NCI-H69 (cell line): ENCODE results near the gene CLEC16A.
A peak's percentile ranks its signal among the peaks of the same experiment; 100 is the strongest.

Experiments
- DNase-seq: peaks from one replicate; lab custom pipeline; 2025; lab: John Stamatoyannopoulos, UW

CLEC16A gene

DNA sequence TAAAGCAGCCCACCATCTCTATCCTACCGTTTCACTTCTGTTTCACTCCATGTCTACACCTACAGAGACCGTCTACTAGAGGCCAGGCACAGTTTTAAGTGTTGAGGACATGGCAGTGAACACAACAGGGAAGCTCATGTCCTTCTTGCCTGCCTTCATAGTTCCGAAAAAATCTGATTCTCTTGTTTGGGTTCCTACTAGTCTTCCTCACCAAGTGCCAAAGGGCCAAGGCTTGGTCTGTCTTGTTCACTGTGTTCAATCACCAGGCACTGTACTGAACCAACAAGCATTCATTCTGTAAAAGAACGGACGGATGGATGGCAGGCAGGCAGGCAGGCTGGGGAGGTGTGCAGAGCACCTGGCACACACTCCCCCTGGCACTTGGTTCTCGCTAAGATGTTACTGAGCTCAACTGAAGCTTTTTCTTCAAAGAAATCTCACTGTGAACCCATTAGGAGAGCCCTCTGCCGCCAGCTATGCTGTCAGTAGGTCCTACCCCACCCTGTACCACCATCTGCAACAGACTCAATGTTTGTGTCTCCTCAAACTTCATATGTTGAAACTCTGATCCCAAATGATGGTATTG lies 4.6 kb upstream of the CLEC16A start:
- no peak for DNase-seq

GRCh38 chr16:10940501-10941079 lies 3.8 kb upstream of the CLEC16A start:
- DNase-seq = no peak

- peak; percentile 55 for DNase-seq
These were observed 3.0 kb upstream of the CLEC16A start for GRCh38 chr16:10941127-10941933.

DNA sequence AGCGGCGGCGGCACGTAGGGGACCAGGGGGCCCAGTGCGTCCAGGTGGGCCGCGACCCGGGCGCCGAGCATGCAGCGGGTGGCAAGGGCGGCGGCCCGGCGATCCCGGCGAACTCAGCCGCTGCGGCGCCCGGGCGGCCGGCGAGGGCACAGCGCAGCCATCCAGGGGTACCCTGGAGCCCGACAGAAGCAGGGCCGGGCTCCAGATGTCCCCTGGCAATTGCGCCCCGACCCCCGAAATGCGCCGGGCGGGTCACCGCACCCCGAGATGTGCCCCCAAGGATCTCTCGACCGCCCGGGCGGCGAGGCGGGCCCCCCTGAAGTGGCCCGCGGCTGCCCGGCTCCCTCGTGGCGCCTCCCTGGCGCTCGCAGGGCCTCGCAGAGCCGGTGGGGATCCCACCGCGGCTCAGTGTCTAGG lies 2.4 kb upstream of the CLEC16A start:
- DNase-seq = peak; percentile 45

GRCh38 chr16:10942352-10943063 lies 1.9 kb upstream of the CLEC16A start, which contains the start of gene DEXI:
DEXI (minus strand) TSS chr16:10942468; CDS start chr16:10942005, 463 bp downstream.
- peak; percentile 97 for DNase-seq

GRCh38 chr16:10943064-10943353 lies 1.4 kb upstream of the CLEC16A start:
- no peak for DNase-seq

- no peak for DNase-seq
These were observed 862 bp downstream of the CLEC16A start for GRCh38 chr16:10945065-10945787.

GRCh38 chr16:10946308-10946707 lies 1.9 kb downstream of the CLEC16A start:
- no peak for DNase-seq

DNA sequence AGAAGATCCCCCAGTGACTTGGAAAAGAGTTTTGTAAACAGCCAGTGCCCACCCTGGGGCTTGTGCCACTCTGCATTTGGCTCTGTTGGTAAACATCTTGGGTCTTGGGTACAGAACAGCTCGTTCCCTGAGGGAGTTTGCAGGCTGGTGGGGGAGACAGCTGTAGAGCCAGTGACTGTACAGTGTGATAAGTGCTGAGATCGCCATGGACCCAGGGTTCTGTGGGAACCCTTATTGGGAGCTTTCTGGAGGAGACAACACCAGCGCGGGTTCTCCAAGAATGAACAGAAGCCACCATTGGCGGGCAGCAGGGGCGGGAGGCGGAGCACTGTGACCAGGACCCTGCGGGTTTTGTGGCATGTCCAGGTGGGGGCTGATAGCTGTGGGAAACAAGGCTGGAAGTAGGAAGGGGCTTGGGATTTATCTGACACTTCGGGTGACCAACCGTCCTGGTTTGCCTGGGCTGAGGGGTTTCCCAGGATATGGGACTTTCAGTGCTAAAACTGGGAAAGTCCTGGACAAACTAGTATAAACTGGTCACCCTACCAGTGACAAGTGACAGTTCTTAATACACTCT lies 2.9 kb downstream of the CLEC16A start:
- no peak for DNase-seq

GRCh38 chr16:10949424-10949970 lies 5.1 kb downstream of the CLEC16A start:
- peak; percentile 64 for DNase-seq

GRCh38 chr16:10950393-10950792 lies 6.0 kb downstream of the CLEC16A start:
- no peak for DNase-seq

GRCh38 chr16:10951026-10951425 lies 6.7 kb downstream of the CLEC16A start:
- DNase-seq = peak; percentile 43

- DNase-seq = no peak
These were observed 10.5 kb downstream of the CLEC16A start for GRCh38 chr16:10954903-10955302.

GRCh38 chr16:10957771-10958482 lies 13.6 kb downstream of the CLEC16A start:
- DNase-seq = peak; percentile 23

DNA sequence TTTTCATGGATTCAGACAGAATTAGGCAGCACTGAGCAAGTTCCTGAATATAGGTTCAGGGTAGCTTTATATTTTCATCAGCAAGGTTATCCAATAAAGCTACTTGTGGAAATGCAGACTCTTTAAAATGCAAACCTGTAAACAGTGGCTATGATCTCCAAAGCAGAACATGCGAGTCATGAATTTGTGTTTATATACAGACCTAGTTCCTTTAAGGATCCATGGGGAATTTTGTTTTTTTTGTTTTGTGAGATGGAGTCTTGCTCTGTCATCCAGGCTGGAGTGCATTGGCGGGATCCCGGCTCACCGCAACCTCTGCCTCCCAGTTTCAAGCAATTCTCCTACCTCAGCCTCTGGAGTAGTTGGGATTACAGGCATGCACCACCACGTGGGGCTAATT lies 14.8 kb downstream of the CLEC16A start:
- DNase-seq = no peak

DNA sequence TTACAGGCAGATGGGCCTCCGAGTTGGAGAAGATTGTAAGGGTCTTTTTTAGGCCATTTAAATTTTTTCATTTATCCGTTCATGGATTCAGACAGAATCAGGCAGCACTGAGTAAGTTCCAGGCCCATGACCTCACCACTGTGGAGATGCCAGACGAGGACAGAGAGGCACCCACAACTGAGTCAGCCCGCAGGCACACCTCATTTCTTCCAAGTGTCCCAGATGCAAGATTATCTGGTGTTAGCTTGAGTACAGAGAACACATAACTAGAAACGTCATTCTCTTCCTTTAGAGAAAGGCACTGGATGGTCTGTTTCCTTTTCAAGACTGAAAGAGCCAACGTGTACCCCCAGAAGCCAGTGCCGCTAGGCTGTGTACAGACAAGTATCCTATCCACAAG lies 16.9 kb downstream of the CLEC16A start:
- no peak for DNase-seq

DNA sequence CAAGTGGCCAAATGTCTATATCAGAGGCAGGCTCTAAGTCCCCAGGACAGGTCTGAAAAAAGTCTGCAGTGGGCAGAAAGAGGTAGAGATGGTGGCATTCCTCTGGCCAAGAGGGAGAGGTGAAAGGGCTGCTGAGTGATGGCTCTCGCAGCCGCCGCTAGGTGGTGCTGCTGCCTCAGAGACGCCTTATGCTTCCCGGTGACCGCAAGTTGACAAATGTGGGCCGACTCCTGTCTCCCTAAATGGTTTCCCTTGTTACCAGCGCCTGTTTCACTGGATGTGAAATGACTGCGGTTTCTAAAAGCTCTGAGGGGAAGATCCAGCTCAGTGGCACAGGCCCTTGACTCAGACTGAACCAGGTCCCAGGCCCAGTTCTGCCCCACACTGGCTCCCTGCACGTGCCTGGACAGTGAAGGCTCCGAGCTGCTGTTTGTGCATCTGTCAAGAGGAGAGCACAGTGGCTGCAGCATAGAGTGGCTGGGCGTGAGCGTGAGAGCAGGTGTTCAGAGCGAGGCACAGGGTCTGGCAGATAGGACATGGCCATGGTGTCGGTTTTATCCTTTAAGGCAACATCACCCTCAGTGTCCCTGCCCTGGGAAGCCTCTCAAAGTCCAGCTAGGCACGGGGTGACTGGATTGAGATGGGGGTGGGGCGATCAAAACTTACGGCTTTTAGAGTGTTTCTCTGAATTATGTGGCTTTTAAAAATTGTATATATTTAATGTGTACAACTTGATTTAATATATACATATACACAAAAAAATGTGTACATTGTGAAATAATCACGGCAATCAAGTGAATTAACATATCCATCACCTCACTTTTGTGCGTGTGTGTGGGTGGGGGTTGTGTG lies 19.9 kb downstream of the CLEC16A start:
- peak; percentile 78 for DNase-seq

- no peak for DNase-seq
These were observed 20.5 kb downstream of the CLEC16A start for GRCh38 chr16:10964891-10965326.

DNA sequence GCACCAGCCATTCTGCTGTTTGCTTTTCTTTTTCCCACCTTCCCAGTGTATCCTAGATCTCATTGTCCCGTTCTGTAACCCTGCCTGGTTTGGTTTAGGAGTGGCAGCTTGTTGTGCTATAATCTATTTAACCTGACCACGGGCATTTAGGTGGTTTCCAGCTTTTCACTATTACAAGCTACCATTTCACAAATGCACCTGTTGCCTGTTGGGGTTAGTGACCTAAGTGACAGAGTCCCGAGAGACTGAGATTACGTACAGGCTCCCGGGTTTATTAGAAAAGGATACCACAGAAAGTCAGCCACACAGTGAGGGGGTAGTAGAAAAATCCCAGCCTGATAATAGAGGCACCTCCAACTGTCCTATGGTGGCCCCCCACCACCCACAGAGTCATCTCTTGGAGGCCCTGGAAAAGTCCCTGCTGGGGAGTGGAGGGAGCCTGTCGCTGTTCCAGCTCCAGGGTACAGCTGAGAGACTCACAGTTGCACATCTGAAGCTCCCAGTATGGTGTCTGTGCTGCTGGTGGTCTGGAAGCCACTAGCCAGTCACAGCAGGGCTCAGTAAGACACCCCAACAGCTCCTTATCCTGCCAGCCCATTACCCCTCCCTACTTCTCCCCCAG lies 21.2 kb downstream of the CLEC16A start:
- no peak for DNase-seq
